IMR-90 (cell line): Measurements from ENCODE around the gene GUCY1A2. TPM values are rescaled to one million over a fixed set of nuclear protein-coding genes. Genes with fewer than 3 reads are reported as not detected.

Experiments
- ATAC-seq: fragments of 200-7000 bp; cut with Tn5 transposase; 2 replicates; pipeline ENCODE4 v1.9.1; 2020; ENCODE audit warnings: low read depth, mild to moderate bottlenecking, moderate library complexity
- BruUV-seq: library from RNA; stranded (reverse); fragments of 400-500 nt; replicated peaks from 2 replicates; lab custom pipeline; 2021; lab: Mats Ljungman, UMichigan
- CTCF ChIA-PET: fragments of 300-600 bp; formaldehyde crosslinking; extraction: SDS; loops from one replicate; lab custom pipeline; 2021; ENCODE audit warnings: antibody characterized with exemption; lab: Yijun Ruan, JAX
- POLR2A ChIA-PET: fragments of 300-600 bp; sonication (Branson Sonifier 250); formaldehyde crosslinking; loops from one replicate; lab custom pipeline; 2022; ENCODE audit warnings: antibody characterized with exemption; ENCODE audit not compliant: unreplicated experiment; lab: Charles Lee
- DNase-seq: peaks from one replicate; pipeline ENCODE4 v3.0.0; 2013
- H2AFZ ChIP-seq: replicated peaks from 2 replicates; pipeline ENCODE3; 2013; ENCODE audit warnings: low read length, mild to moderate bottlenecking; ENCODE audit not compliant: poor library complexity
- H2AK5ac ChIP-seq: 2 replicates; pipeline ENCODE4 v1.6.1; 2013; ENCODE audit warnings: low read depth, low read length, inconsistent platforms
- H2AK9ac ChIP-seq: replicated peaks from 2 replicates; pipeline ENCODE3; 2013; ENCODE audit warnings: mild to moderate bottlenecking, low read depth, low read length, moderate library complexity; ENCODE audit not compliant: poor library complexity
- H2BK120ac ChIP-seq: 2 replicates; pipeline ENCODE4 v1.6.1; 2013; ENCODE audit warnings: low read depth, low read length, inconsistent platforms
- H2BK15ac ChIP-seq: 3 replicates; pipeline ENCODE4 v1.6.1; 2013; ENCODE audit warnings: low read depth, low read length, inconsistent platforms
- H2BK20ac ChIP-seq: 2 replicates; pipeline ENCODE4 v1.6.1; 2013; ENCODE audit warnings: low read depth, mild to moderate bottlenecking, inconsistent platforms, low read length, moderate library complexity
- H2BK5ac ChIP-seq: 2 replicates; pipeline ENCODE4 v1.6.1; 2013; ENCODE audit warnings: mild to moderate bottlenecking, low read depth, low read length, inconsistent platforms; ENCODE audit not compliant: poor library complexity, severe bottlenecking
- H3K14ac ChIP-seq: replicated peaks from 2 replicates; pipeline ENCODE4 v1.6.1; 2013; ENCODE audit warnings: low read depth, low read length, inconsistent platforms
- H3K18ac ChIP-seq: 2 replicates; pipeline ENCODE4 v1.6.1; 2013; ENCODE audit warnings: low read depth, low read length, control low read depth
- H3K23ac ChIP-seq: 2 replicates; pipeline ENCODE4 v1.6.1; 2013; ENCODE audit warnings: low read depth, low read length, inconsistent platforms
- H3K27ac ChIP-seq: 2 replicates; pipeline ENCODE4 v1.5.1; 2013; ENCODE audit warnings: mild to moderate bottlenecking, control low read depth, low read length; ENCODE audit not compliant: insufficient read depth
- H3K27me3 ChIP-seq: 2 replicates; pipeline ENCODE4 v1.6.1; 2013; ENCODE audit warnings: low read length; ENCODE audit not compliant: control insufficient read depth, insufficient read depth
- H3K36me3 ChIP-seq: 2 replicates; pipeline ENCODE4 v1.6.1; 2013; ENCODE audit warnings: low read length, mixed read lengths; ENCODE audit not compliant: control insufficient read depth, insufficient read depth
- H3K4ac ChIP-seq: 2 replicates; pipeline ENCODE4 v1.6.1; 2013; ENCODE audit warnings: low read depth, low read length, inconsistent platforms
- H3K4me1 ChIP-seq: 2 replicates; pipeline ENCODE4 v1.6.1; 2013; ENCODE audit warnings: low read length, mixed read lengths; ENCODE audit not compliant: control insufficient read depth, insufficient read depth
- H3K4me2 ChIP-seq: 2 replicates; pipeline ENCODE4 v1.6.1; 2013; ENCODE audit warnings: low read depth, mild to moderate bottlenecking, control low read depth, low read length, moderate library complexity
- H3K4me3 ChIP-seq: 2 replicates; pipeline ENCODE4 v1.5.1; 2013; ENCODE audit warnings: low read depth, mild to moderate bottlenecking, control low read depth, low read length, moderate library complexity; ENCODE audit not compliant: insufficient read depth
- H3K56ac ChIP-seq: 2 replicates; pipeline ENCODE4 v1.6.1; 2013; ENCODE audit warnings: low read length, inconsistent platforms; ENCODE audit not compliant: insufficient read depth; ENCODE audit errors: extremely low read depth
- H3K79me1 ChIP-seq, 2 experiments: 2 replicates each; pipeline ENCODE4 v1.6.1; 2013; ENCODE audit warnings: low read length in 2 of 2, inconsistent platforms in 1 of 2, low read depth in 1 of 2
- H3K9ac ChIP-seq: 2 replicates; pipeline ENCODE4 v1.6.1; 2013; ENCODE audit warnings: low read depth, low read length, control low read depth
- H3K9me1 ChIP-seq: 2 replicates; pipeline ENCODE4 v1.6.1; 2013; ENCODE audit warnings: low read length, inconsistent platforms; ENCODE audit not compliant: insufficient read depth
- H3K9me3 ChIP-seq: 2 replicates; pipeline ENCODE4 v1.6.1; 2013; ENCODE audit warnings: low read length; ENCODE audit not compliant: control insufficient read depth, insufficient read depth
- H4K20me1 ChIP-seq: 2 replicates; pipeline ENCODE4 v1.6.1; 2013; ENCODE audit warnings: low read length, inconsistent platforms; ENCODE audit not compliant: insufficient read depth
- H4K5ac ChIP-seq: 2 replicates; pipeline ENCODE4 v1.6.1; 2013; ENCODE audit warnings: mild to moderate bottlenecking, low read depth, low read length, control low read depth
- H4K8ac ChIP-seq, 2 experiments: 2 replicates each; pipeline ENCODE4 v1.6.1; 2013; ENCODE audit warnings: low read depth in 2 of 2, low read length in 2 of 2, control low read depth in 1 of 2, inconsistent platforms in 1 of 2
- H4K91ac ChIP-seq: 2 replicates; pipeline ENCODE4 v1.6.1; 2013; ENCODE audit warnings: low read depth, low read length, inconsistent platforms; ENCODE audit not compliant: insufficient read depth
- CTCF ChIP-seq: conservative IDR thresholded peaks from 2 replicates; pipeline ENCODE4 v1.5.1; 2012; ENCODE audit warnings: mild to moderate bottlenecking, low read depth, low read length, improper control_type of control experiment
- MAFK ChIP-seq: IDR thresholded peaks from 2 replicates; pipeline ENCODE4 v1.6.1; 2012; ENCODE audit warnings: low read depth, low read length, improper control_type of control experiment
- USF2 ChIP-seq: fragments of 150-350 bp; IDR thresholded peaks from 2 replicates; pipeline ENCODE4 v1.6.1; 2017; ENCODE audit warnings: mild to moderate bottlenecking, antibody characterized with exemption, low read length, low read depth
- WGBS, 2 experiments: methylation state at CpG; one replicate each; pipeline versions ENCODE4 v1.1.5 to v1.1.7; 2013; ENCODE audit warnings: missing lambda C conversion rate in 2 of 2; ENCODE audit not compliant: insufficient read length in 1 of 2; ENCODE audit errors: extremely low coverage in 2 of 2; 5-methylcytosine and 5-hydroxymethylcytosine counted together
- dilution Hi-C: fragments of 300-500 bp; cut with HindIII; formaldehyde crosslinking; loops from one replicate; pipeline ENCODE4 v1.14.3; 2018; ENCODE audit warnings: low sequenced_read_pairs; ENCODE audit not compliant: unreplicated experiment
- in situ Hi-C: fragments of 300-500 bp; cut with MboI; formaldehyde crosslinking; loops from 3 replicates; pipeline ENCODE4 v1.14.3; 2019; ENCODE audit warnings: low sequenced_read_pairs, inconsistent platforms, mixed read lengths
- intact Hi-C: fragments of 100-400 bp; cut with micrococcal nuclease; formaldehyde crosslinking; loops from 2 replicates; pipeline ENCODE4 v1.10.0; 2022
- polyA plus RNA-seq, 3 experiments: library from polyadenylated mRNA; depleted of rRNA; stranded (reverse); fragments of >200 nt; gene quantifications; 2 replicates each; pipeline ENCODE4 v1.2.3, GENCODE V29; 2012; ENCODE audit warnings: low replicate concordance in 1 of 3
- total RNA-seq: library from RNA; depleted of rRNA; stranded (reverse); fragments of >200 nt; gene quantifications from 2 replicates; pipeline ENCODE4 v1.2.3, GENCODE V29; 2012

GUCY1A2 gene
- total and polyA plus RNA-seq, 2 of the 4 experiments (the other 2 are of a cell fraction): under 0.01 to 0.03 TPM

DNA sequence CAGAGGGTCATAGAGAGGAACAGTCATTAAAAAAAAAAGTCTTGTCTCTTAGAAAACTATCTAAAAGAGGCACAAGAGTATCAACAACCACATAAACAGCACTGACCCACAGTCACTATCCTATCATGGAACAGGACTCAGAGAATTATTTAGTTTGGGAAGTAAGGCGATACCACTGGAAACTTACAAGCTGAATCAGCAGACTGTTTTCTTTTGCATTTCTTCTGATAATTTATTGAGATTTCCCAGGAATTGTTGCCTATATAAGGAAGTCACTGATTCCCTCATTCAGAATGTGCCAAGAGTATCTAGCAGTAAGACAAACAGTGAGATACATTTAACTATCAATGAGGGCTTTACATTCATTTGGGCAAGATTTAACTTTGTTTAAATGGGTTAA is 304.1 kb downstream of the GUCY1A2 start:
- Histone ChIP-seq H3K23ac (no peak overlapping the region), H3K4me1 (peaks cover 2% of the 10 kb centered on the region), H3K9me1 (no peaks in the 10 kb centered on the region), H3K18ac (no peak overlapping the region), H3K4me3 (no peak overlapping the region), H3K56ac (no peak overlapping the region), H3K4ac (no peak overlapping the region), H2BK15ac (no peak overlapping the region), H3K27ac (no peak overlapping the region), H3K14ac (no peak overlapping the region), H2BK120ac (no peak overlapping the region), H4K8ac (no peak overlapping the region), H4K20me1 (no peaks in the 10 kb centered on the region), H2AK9ac (no peak overlapping the region), H4K5ac (no peak overlapping the region), H2AK5ac (no peak overlapping the region), H2BK20ac (no peak overlapping the region), H3K36me3 (no peaks in the 10 kb centered on the region), H3K9me3 (no peaks in the 10 kb centered on the region), H3K9ac (no peak overlapping the region), H2BK5ac (no peak overlapping the region), H3K4me2 (no peak overlapping the region), H3K79me1 (no peaks in the 10 kb centered on the region), H3K27me3 (no peaks in the 10 kb centered on the region), H4K91ac (no peak overlapping the region), H2AFZ (no peak overlapping the region)
- ATAC-seq (peak; percentile 95), DNase-seq (peak; percentile 63)
- POLR2A ChIA-PET: no interaction called here
- CTCF ChIA-PET: no interaction called here
- TF ChIP-seq USF2: no peak
- no peak for TF ChIP-seq CTCF
- peak; percentile 31; the same call in 1 of the 2 replicates for TF ChIP-seq MAFK
- in situ Hi-C loops (no loop called here), dilution Hi-C loops (no loop called here), intact Hi-C loops (no loop called here)
- WGBS, 2 experiments: no CpG with 5 or more reads among the region's 1 CpG
- BruUV-seq: no TSS peak
